Natural killer cell (primary cell): Measurements from ENCODE around the gene BMP8A. TPM values are rescaled to one million over a fixed set of nuclear protein-coding genes. Genes with fewer than 3 reads are reported as not detected.
"Not testable (repeated sequence)": the region's sequence is repeated elsewhere in the genome, so short reads cannot be mapped to it uniquely, and the experiment has no call there.

Experiments used
- ATAC-seq, 3 donors: fragments of 150-1000 bp in 2 of 3; fragments of 200-7000 bp in 1 of 3; cut with Tn5 transposase; 1 replicate in 1 of 3; 2 replicates in 2 of 3; pipeline ENCODE4 v1.10.0; 2021; ENCODE audit warnings: mild to moderate bottlenecking in 2 of 3, moderate library complexity in 2 of 3
- DNase-seq, 2 donors: peaks; one replicate each; pipeline versions ENCODE4 v3.0.0 to v3.0.0-alpha.2; 2013 to 2021; ENCODE audit warnings: mixed read lengths in 1 of 2
- H3K27ac ChIP-seq: one replicate; pipeline ENCODE4 v1.5.1; 2013; ENCODE audit warnings: mild to moderate bottlenecking, low read length
- H3K27me3 ChIP-seq: one replicate; pipeline ENCODE4 v1.6.1; 2013; ENCODE audit warnings: low read length; ENCODE audit not compliant: control insufficient read depth, insufficient read depth
- H3K36me3 ChIP-seq: one replicate; pipeline ENCODE4 v1.6.1; 2013; ENCODE audit warnings: low read length; ENCODE audit not compliant: control insufficient read depth, insufficient read depth
- H3K4me1 ChIP-seq: one replicate; pipeline ENCODE4 v1.6.1; 2013; ENCODE audit warnings: low read length; ENCODE audit not compliant: control insufficient read depth, insufficient read depth
- H3K4me3 ChIP-seq: one replicate; pipeline ENCODE4 v1.5.1; 2013; ENCODE audit warnings: low read length
- H3K9me3 ChIP-seq: one replicate; pipeline ENCODE4 v1.6.1; 2013; ENCODE audit warnings: low read length; ENCODE audit not compliant: control insufficient read depth, insufficient read depth
- H3K27ac Mint-ChIP-seq, 2 donors: one replicate each; pipeline ENCODE4 v1.8.0; 2022; ENCODE audit warnings: mild to moderate bottlenecking in 2 of 2, mixed read lengths in 2 of 2, moderate library complexity in 1 of 2
- H3K27me3 Mint-ChIP-seq, 2 donors: one replicate each; pipeline ENCODE4 v1.8.0; 2022; ENCODE audit warnings: low read depth in 2 of 2, mixed read lengths in 2 of 2
- H3K36me3 Mint-ChIP-seq: one replicate; pipeline ENCODE4 v1.8.0; 2022; ENCODE audit warnings: mixed read lengths
- H3K4me1 Mint-ChIP-seq, 2 donors: one replicate each; pipeline ENCODE4 v1.8.0; 2022; ENCODE audit warnings: mixed read lengths in 2 of 2
- H3K4me3 Mint-ChIP-seq: one replicate; pipeline ENCODE4 v1.8.0; 2022; ENCODE audit warnings: mild to moderate bottlenecking, moderate library complexity, mixed read lengths
- H3K9me3 Mint-ChIP-seq, 2 donors: one replicate each; pipeline ENCODE4 v1.8.0; 2022; ENCODE audit warnings: mixed read lengths in 2 of 2
- CTCF ChIP-seq: fragments of 200-600 bp; IDR thresholded peaks from one replicate; pipeline ENCODE4 v1.8.0; 2022; ENCODE audit warnings: antibody characterized with exemption
- WGBS: methylation state at CpG from one replicate; pipeline ENCODE4 v1.1.7; 2013; ENCODE audit warnings: missing lambda C conversion rate; ENCODE audit not compliant: insufficient coverage; 5-methylcytosine and 5-hydroxymethylcytosine counted together
- intact Hi-C: fragments of 100-400 bp; cut with micrococcal nuclease; formaldehyde crosslinking; loops from one replicate; pipeline ENCODE4 v1.14.2; 2022
- total RNA-seq, 4 donors: library from RNA; stranded (reverse); fragments of 120-200 nt in 1 of 4; gene quantifications; one replicate each; pipeline versions ENCODE4 v1.2.3 to v1.2.4, GENCODE V29; 2013 to 2022

Gene BMP8A
- total RNA-seq, 3 donors from 2014 or later (not counting 1 experiment from before 2014, with no cell fraction given), result 0.29 to 1.6 (median 0.40) TPM

- H3K4me3 Mint-ChIP-seq, result peak overlapping the region; percentile 47
- peaks cover 26% of the 10 kb centered on the region for H3K36me3 ChIP-seq
- DNase-seq (no peak), ATAC-seq (no peak)
- no peaks in the 10 kb centered on the region for H3K9me3 Mint-ChIP-seq
- no peaks in the 10 kb centered on the region for H3K36me3 Mint-ChIP-seq
- H3K9me3 ChIP-seq, result no peaks in the 10 kb centered on the region
- H3K4me1 ChIP-seq, result peaks cover 12% of the 10 kb centered on the region
- intact Hi-C loops, result loop anchor here (1.0 kb wide), 1 partner anchor 50 kb away; no protein-coding TSS in a partner anchor
- no peak for TF ChIP-seq CTCF
- peaks cover 5 to 11% of the 10 kb centered on the region in 2 donors for H3K4me1 Mint-ChIP-seq
- H3K27me3 ChIP-seq, result peaks cover 3% of the 10 kb centered on the region
- H3K27me3 Mint-ChIP-seq, result peaks cover 6 to 16% of the 10 kb centered on the region in 2 donors
- no peak overlapping the region for H3K4me3 ChIP-seq
- WGBS, result 80% methylated on average over 13 of the region's 13 CpGs
- no peak overlapping the region for H3K27ac ChIP-seq
- peak overlapping the region in 1 of 2 donors; percentile 29 for H3K27ac Mint-ChIP-seq
Measured at GRCh38 chr1:39489567-39490239, 1.7 kb upstream of the BMP8A start.

GRCh38 chr1:39490596-39491145, 765 bp upstream of the BMP8A start:
- peak in 1 of 2 donors; percentile 52 for DNase-seq
- no peak for TF ChIP-seq CTCF
- Mint-ChIP-seq H3K27me3 (peaks cover 6 to 16% of the 10 kb centered on the region in 2 donors), H3K4me3 (peak overlapping the region; percentile 79), H3K4me1 (peaks cover 5 to 11% of the 10 kb centered on the region in 2 donors), H3K27ac (peak overlapping the region in 1 of 2 donors; percentile 68), H3K36me3 (no peaks in the 10 kb centered on the region), H3K9me3 (no peaks in the 10 kb centered on the region)
- H3K27me3 ChIP-seq, result peaks cover 3% of the 10 kb centered on the region
- ATAC-seq, result no peak
- H3K36me3 ChIP-seq, result peaks cover 16% of the 10 kb centered on the region
- H3K27ac ChIP-seq, result no peak overlapping the region
- H3K9me3 ChIP-seq, result no peaks in the 10 kb centered on the region
- intact Hi-C loops, result loop anchor here (1.0 kb wide), 1 partner anchor 49 kb away; no protein-coding TSS in a partner anchor
- 15% methylated on average over 32 of the region's 32 CpGs for WGBS
- H3K4me3 ChIP-seq, result no peak overlapping the region
- peaks cover 12% of the 10 kb centered on the region for H3K4me1 ChIP-seq

GRCh38 chr1:39492118-39493042, 944 bp downstream of the BMP8A start:
- DNase-seq, H3K36me3 ChIP-seq, H3K36me3 Mint-ChIP-seq, H3K27ac ChIP-seq, H3K9me3 Mint-ChIP-seq, H3K27me3 ChIP-seq, H3K9me3 ChIP-seq, intact Hi-C loops, H3K4me3 ChIP-seq: not testable (repeated sequence)
- ATAC-seq, result peak in 1 of 3 donors; percentile 6
- H3K4me3 Mint-ChIP-seq, result peak overlapping the region; percentile 70
- WGBS, result 24% methylated on average over 66 of the region's 67 CpGs
- H3K4me1 ChIP-seq, result peaks cover 12% of the 10 kb centered on the region
- peak overlapping the region in 1 of 2 donors; percentile 53 for H3K27ac Mint-ChIP-seq
- peaks cover 6 to 19% of the 10 kb centered on the region in 2 donors for H3K27me3 Mint-ChIP-seq
- peaks cover 5 to 11% of the 10 kb centered on the region in 2 donors for H3K4me1 Mint-ChIP-seq

GRCh38 chr1:39493043-39493810, 1.8 kb downstream of the BMP8A start:
- H3K4me1 ChIP-seq, result peaks cover 12% of the 10 kb centered on the region
- H3K9me3 ChIP-seq, H3K27me3 ChIP-seq, ATAC-seq, DNase-seq, H3K36me3 Mint-ChIP-seq, intact Hi-C loops, H3K36me3 ChIP-seq, H3K9me3 Mint-ChIP-seq, H3K4me3 ChIP-seq, H3K27ac Mint-ChIP-seq, H3K27ac ChIP-seq: not testable (repeated sequence)
- Mint-ChIP-seq H3K27me3 (peaks cover 6 to 19% of the 10 kb centered on the region in 2 donors), H3K4me3 (peak overlapping the region; percentile 61), H3K4me1 (peaks cover 5 to 11% of the 10 kb centered on the region in 2 donors)
- 91% methylated on average over 12 of the region's 13 CpGs for WGBS
